Neural cell (in vitro differentiated cells): ENCODE data around the gene SH3BGRL2. TPM values are rescaled to one million over a fixed set of nuclear protein-coding genes. Genes with fewer than 3 reads are reported as not detected.
"Not testable (repeated sequence)": the region's sequence is repeated elsewhere in the genome, so short reads cannot be mapped to it uniquely, and the experiment has no call there.

Experiments
- H2AFZ ChIP-seq: fragments of 200-600, 300-800 bp; sonication (generic), shearing (Covaris generic); 2 replicates; pipeline ENCODE4 v1.6.0; 2014; ENCODE audit warnings: low read depth, mild to moderate bottlenecking, antibody characterized with exemption, low read length, moderate library complexity
- H3F3A ChIP-seq: fragments of 200-600 bp; shearing (Covaris generic); 2 replicates; pipeline ENCODE4 v1.6.1; 2016; ENCODE audit warnings: mild to moderate bottlenecking, moderate library complexity, mixed read lengths, antibody characterized with exemption, low read length; ENCODE audit not compliant: insufficient read depth, poor library complexity, severe bottlenecking
- H3K27ac ChIP-seq: fragments of 200-600, 300-800 bp; sonication (generic), shearing (Covaris generic); 2 replicates; pipeline ENCODE4 v1.5.1; 2014; ENCODE audit warnings: mild to moderate bottlenecking, low read length, moderate library complexity
- H3K27me3 ChIP-seq: fragments of 300-800, 200-600 bp; sonication (generic), shearing (Covaris generic); 2 replicates; pipeline ENCODE4 v1.6.0; 2014; ENCODE audit warnings: mild to moderate bottlenecking, low read depth, low read length, moderate library complexity; ENCODE audit not compliant: insufficient read depth
- H3K36me3 ChIP-seq: fragments of 300-800, 200-600 bp; sonication (generic), shearing (Covaris generic); 2 replicates; pipeline ENCODE4 v1.5.1; 2014; ENCODE audit warnings: mild to moderate bottlenecking, antibody characterized with exemption, low read length, moderate library complexity; ENCODE audit not compliant: insufficient read depth
- H3K4me2 ChIP-seq: fragments of 300-800, 200-600 bp; sonication (generic), shearing (Covaris generic); 2 replicates; pipeline ENCODE4 v1.6.0; 2014; ENCODE audit warnings: mild to moderate bottlenecking, low read length
- H3K4me3 ChIP-seq: fragments of 300-800, 200-600 bp; sonication (generic), shearing (Covaris generic); 2 replicates; pipeline ENCODE4 v1.5.1; 2014; ENCODE audit warnings: mild to moderate bottlenecking, low read length, moderate library complexity
- H3K79me2 ChIP-seq: fragments of 200-600 bp; shearing (Covaris generic); replicated peaks from 2 replicates; pipeline ENCODE4 v1.6.0; 2014; ENCODE audit warnings: mild to moderate bottlenecking, low read length, moderate library complexity; ENCODE audit not compliant: insufficient read depth
- H3K9ac ChIP-seq: fragments of 300-800, 200-600 bp; sonication (generic), shearing (Covaris generic); 2 replicates; pipeline ENCODE4 v1.6.1; 2016; ENCODE audit warnings: mild to moderate bottlenecking, low read length, mixed read lengths
- H3K9me2 ChIP-seq: fragments of 200-600 bp; shearing (Covaris generic); 2 replicates; pipeline ENCODE4 v1.6.1; 2016; ENCODE audit warnings: mild to moderate bottlenecking, low read length, mixed read lengths; ENCODE audit not compliant: insufficient read depth
- H3K9me3 ChIP-seq: fragments of 200-600, 300-800 bp; sonication (generic), shearing (Covaris generic); 2 replicates; pipeline ENCODE4 v1.6.1; 2016; ENCODE audit warnings: mild to moderate bottlenecking, mixed run types, low read length, moderate library complexity, mixed read lengths
- H4K20me1 ChIP-seq: fragments of 200-600 bp; shearing (Covaris generic); 2 replicates; pipeline ENCODE4 v1.6.1; 2016; ENCODE audit warnings: mild to moderate bottlenecking, mixed run types; ENCODE audit not compliant: insufficient read depth
- CTCF ChIP-seq: fragments of 450-650 bp; IDR thresholded peaks from 2 replicates; pipeline ENCODE4 v1.5.1; 2014; ENCODE audit warnings: antibody characterized with exemption, mild to moderate bottlenecking, moderate library complexity; ENCODE audit not compliant: poor library complexity, severe bottlenecking
- EP300 ChIP-seq: fragments of 450-650 bp; conservative IDR thresholded peaks from 2 replicates; pipeline ENCODE4 v1.6.1; 2014; ENCODE audit warnings: antibody characterized with exemption, mild to moderate bottlenecking, moderate library complexity; ENCODE audit not compliant: poor library complexity, severe bottlenecking
- EZH2 ChIP-seq: fragments of 200-600, 300-800 bp; shearing (Covaris generic), sonication (generic); IDR thresholded peaks from 2 replicates; pipeline ENCODE4 v1.6.1; 2014; ENCODE audit warnings: antibody characterized with exemption, low read length, borderline replicate concordance, mild to moderate bottlenecking; ENCODE audit not compliant: insufficient read depth, poor library complexity, severe bottlenecking
- MXI1 ChIP-seq: fragments of 450-650 bp; conservative IDR thresholded peaks from 2 replicates; pipeline ENCODE4 v1.6.1; 2014; ENCODE audit warnings: antibody characterized with exemption, mild to moderate bottlenecking; ENCODE audit not compliant: poor library complexity, severe bottlenecking
- POLR2AphosphoS5 ChIP-seq: IDR thresholded peaks from 2 replicates; pipeline ENCODE4 v1.6.1; 2012
- RAD21 ChIP-seq: fragments of 450-650 bp; conservative IDR thresholded peaks from 2 replicates; pipeline ENCODE4 v1.6.1; 2014; ENCODE audit warnings: antibody characterized with exemption, mild to moderate bottlenecking, moderate library complexity
- REST ChIP-seq: IDR thresholded peaks from 2 replicates; pipeline ENCODE4 v1.6.1; 2012; ENCODE audit warnings: borderline replicate concordance
- SMC3 ChIP-seq: fragments of 450-650 bp; conservative IDR thresholded peaks from 2 replicates; pipeline ENCODE4 v1.6.1; 2014; ENCODE audit warnings: antibody characterized with exemption, mild to moderate bottlenecking, moderate library complexity; ENCODE audit not compliant: poor library complexity
- TAF1 ChIP-seq: IDR thresholded peaks from 2 replicates; pipeline ENCODE4 v1.6.1; 2012; ENCODE audit warnings: low read depth
- polyA plus RNA-seq: library from polyadenylated mRNA; depleted of rRNA; stranded (reverse); fragments of >200 nt; gene quantifications from 2 replicates; pipeline ENCODE4 v1.2.3, GENCODE V29; 2014

SH3BGRL2 gene
- polyA plus RNA-seq, 1 donor from 2014 or later: 25.3 TPM

GRCh38 chr6:79742030-79742429, 110.9 kb downstream of the SH3BGRL2 start:
- no peaks in the 10 kb centered on the region for H4K20me1 ChIP-seq
- no peak overlapping the region for H3K27ac ChIP-seq
- H3K36me3 ChIP-seq: no peaks in the 10 kb centered on the region
- no peaks in the 10 kb centered on the region for H3K79me2 ChIP-seq
- H3K4me3 ChIP-seq: no peak overlapping the region
- no peaks in the 10 kb centered on the region for H3K9me2 ChIP-seq
- no peaks in the 10 kb centered on the region for H3K9me3 ChIP-seq
- no peaks in the 10 kb centered on the region for H3F3A ChIP-seq
- H3K4me2 ChIP-seq: no peak overlapping the region
- TF ChIP-seq EZH2 (no peak), MXI1 (no peak), RAD21 (no peak), TAF1 (no peak), CTCF (no peak), EP300 (no peak), POLR2AphosphoS5 (no peak), SMC3 (no peak), REST (no peak)
- H2AFZ ChIP-seq: no peak overlapping the region
- no peak overlapping the region for H3K9ac ChIP-seq
- no peaks in the 10 kb centered on the region for H3K27me3 ChIP-seq

GRCh38 chr6:79745282-79745681, 114.2 kb downstream of the SH3BGRL2 start:
- not testable (repeated sequence) for H3K4me3 ChIP-seq, H4K20me1 ChIP-seq, H3K79me2 ChIP-seq, H3K9ac ChIP-seq, H3F3A ChIP-seq, H3K27me3 ChIP-seq, H2AFZ ChIP-seq, H3K36me3 ChIP-seq, H3K9me2 ChIP-seq, H3K4me2 ChIP-seq, H3K27ac ChIP-seq, H3K9me3 ChIP-seq

DNA sequence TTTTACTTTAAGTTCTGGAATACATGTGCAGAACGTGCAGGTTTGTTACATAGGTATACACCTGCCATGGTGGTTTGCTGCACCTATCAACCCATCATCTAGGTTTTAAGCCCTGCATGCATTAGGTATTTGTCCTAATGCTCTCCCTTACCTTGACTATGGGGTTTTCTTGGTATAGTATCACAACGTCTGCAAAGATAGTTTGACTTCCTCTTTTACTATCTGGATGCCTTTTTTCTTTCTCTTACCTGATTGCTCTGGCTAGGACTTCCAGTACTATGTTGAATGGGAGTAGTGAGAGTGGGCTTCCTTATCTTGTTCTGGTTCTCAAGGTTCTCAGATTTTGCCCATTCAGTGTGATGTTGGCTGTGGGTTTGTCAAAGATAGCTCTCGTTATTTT, 115.2 kb downstream of the SH3BGRL2 start:
- H3K4me2 ChIP-seq, H2AFZ ChIP-seq, H3K27ac ChIP-seq, H3K36me3 ChIP-seq, H3F3A ChIP-seq, H3K9ac ChIP-seq, H3K9me3 ChIP-seq, H3K4me3 ChIP-seq, H3K27me3 ChIP-seq, H3K79me2 ChIP-seq, H3K9me2 ChIP-seq, H4K20me1 ChIP-seq: not testable (repeated sequence)
